Measurements from ENCODE around the gene TNRC6B.

TNRC6B gene

DNA sequence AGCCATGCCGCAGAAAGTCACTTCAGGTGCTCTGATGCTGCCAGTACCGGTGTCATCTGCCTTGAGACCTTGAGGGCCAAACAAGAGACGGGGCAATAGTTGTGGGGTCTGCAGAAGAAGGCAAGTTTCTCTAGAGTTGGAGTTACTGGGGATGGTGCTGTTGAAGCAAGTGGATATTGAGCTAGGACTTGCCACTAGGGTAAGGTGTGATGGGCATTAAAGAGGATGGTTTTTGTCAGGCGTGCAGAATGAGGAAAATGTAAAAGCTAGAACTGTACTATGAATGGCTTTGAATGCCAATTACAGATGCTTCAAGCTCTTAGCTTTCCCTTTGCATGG lies 61.6 kb downstream of the TNRC6B start:
- no peak for DNase-seq (ENCODE audit: low read depth in 2 of 2)
- TF ChIP-seq, protein P1, sequence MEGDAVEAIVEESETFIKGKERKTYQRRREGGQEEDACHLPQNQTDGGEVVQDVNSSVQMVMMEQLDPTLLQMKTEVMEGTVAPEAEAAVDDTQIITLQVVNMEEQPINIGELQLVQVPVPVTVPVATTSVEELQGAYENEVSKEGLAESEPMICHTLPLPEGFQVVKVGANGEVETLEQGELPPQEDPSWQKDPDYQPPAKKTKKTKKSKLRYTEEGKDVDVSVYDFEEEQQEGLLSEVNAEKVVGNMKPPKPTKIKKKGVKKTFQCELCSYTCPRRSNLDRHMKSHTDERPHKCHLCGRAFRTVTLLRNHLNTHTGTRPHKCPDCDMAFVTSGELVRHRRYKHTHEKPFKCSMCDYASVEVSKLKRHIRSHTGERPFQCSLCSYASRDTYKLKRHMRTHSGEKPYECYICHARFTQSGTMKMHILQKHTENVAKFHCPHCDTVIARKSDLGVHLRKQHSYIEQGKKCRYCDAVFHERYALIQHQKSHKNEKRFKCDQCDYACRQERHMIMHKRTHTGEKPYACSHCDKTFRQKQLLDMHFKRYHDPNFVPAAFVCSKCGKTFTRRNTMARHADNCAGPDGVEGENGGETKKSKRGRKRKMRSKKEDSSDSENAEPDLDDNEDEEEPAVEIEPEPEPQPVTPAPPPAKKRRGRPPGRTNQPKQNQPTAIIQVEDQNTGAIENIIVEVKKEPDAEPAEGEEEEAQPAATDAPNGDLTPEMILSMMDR (IDR thresholded peaks at IDR 0.05; ENCODE audit: low read depth, low read length), result no peak
- H3K4me3 ChIP-seq (replicated peaks in 1 of 2; ENCODE audit: low read depth in 2 of 2, low read length in 2 of 2), result no peak overlapping the region

DNA sequence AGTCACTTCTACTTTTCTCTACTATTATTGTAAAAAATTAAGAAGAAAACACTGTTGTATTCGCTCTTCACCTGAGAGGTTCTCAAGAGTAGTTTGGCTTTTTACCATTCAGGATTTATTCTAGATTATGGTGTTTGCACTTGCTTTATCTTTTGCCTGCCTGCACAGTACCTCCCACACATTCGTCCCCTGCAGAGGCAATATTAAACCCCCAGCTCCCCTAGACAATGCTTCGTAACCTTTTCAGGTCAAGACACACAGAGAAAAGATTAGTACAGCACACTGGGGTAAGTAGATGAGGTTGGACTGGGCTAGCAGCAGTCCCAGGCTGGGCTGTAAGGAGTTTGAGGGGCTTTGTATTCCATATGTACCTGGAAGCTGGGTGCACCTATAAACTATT lies 62.4 kb downstream of the TNRC6B start:
- no peak for DNase-seq (ENCODE audit: low read depth in 2 of 2)
- no peak overlapping the region for H3K4me3 ChIP-seq (replicated peaks in 1 of 2; ENCODE audit: low read depth in 2 of 2, low read length in 2 of 2)
- TF ChIP-seq, protein P1 (IDR thresholded peaks at IDR 0.05; ENCODE audit: low read depth, low read length), result no peak

DNA sequence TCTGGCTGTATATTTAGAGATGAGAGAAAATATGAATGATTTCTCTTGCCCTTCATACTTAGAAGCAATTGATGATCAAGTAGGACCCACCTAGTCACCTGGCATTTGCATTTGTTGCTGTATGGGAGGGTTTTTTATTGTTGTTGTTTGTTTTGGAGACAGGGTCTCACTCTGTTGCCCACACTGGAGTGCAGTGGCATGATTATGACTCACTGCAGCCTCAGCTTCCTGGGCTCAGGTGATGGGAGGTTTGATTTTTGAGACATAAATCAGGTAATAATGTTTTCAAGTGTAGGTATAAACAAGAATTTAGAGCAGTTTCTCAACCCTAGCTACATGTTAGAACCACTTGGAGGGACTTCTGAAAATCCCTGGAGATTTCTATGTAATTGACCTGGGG lies 63.0 kb downstream of the TNRC6B start:
- no peak for DNase-seq (ENCODE audit: low read depth in 2 of 2)
- no peak overlapping the region for H3K4me3 ChIP-seq (replicated peaks in 1 of 2; ENCODE audit: low read depth in 2 of 2, low read length in 2 of 2)
- TF ChIP-seq, protein P1 (IDR thresholded peaks at IDR 0.05; ENCODE audit: low read depth, low read length), result no peak

DNA sequence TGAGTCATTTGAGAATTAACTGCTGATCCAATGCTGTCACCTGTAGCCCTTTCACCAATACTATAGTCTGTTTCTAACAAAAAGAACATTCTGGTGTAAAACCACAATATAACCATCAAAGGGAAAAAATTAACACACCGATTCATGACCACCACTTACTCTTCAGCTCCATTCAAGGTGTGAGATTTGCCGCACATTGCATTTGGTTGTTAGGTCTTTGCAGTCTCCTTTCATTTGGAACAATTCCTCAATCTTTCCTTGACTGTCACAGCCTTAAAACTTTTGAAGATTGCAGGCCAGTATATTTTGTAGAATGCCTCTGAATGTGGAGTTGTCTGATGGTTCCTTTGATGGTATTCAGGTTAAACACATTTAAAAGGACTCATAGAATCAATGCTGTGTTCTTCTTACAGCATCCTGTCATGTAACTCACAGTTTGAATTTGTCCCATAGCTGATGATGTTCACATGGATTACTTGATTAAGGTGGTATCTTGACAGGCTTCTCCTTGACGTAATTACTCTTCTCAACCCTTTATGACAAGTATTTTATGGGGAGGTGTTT lies 63.6 kb downstream of the TNRC6B start:
- no peak overlapping the region for H3K4me3 ChIP-seq (replicated peaks in 1 of 2; ENCODE audit: low read depth in 2 of 2, low read length in 2 of 2)
- TF ChIP-seq, protein P1 (IDR thresholded peaks at IDR 0.05; ENCODE audit: low read depth, low read length), result no peak
- no peak for DNase-seq (ENCODE audit: low read depth in 2 of 2)

DNA sequence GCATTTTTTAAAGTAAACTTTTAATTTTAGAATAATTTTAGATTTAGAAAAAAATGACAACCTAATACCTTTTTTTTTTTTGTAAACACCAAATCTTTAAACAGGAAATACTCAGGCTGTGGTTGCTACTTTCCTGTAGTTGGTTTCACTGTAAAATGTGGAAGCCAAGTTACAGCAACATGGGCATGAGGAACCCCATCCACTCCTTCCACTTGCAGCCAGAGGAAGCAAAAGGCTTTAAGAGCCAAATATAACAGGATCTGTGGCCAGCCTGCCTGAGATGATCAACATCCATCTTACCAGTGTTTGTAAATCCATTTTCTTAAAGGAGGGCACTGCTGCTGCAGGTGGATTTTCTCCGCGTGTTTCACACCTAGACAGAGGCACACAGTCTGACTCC lies 66.2 kb downstream of the TNRC6B start:
- H3K4me3 ChIP-seq (replicated peaks in 1 of 2; ENCODE audit: low read depth in 2 of 2, low read length in 2 of 2), result no peak overlapping the region
- TF ChIP-seq, protein P1 (IDR thresholded peaks at IDR 0.05; ENCODE audit: low read depth, low read length), result no peak
- no peak for DNase-seq (ENCODE audit: low read depth in 2 of 2)

DNA sequence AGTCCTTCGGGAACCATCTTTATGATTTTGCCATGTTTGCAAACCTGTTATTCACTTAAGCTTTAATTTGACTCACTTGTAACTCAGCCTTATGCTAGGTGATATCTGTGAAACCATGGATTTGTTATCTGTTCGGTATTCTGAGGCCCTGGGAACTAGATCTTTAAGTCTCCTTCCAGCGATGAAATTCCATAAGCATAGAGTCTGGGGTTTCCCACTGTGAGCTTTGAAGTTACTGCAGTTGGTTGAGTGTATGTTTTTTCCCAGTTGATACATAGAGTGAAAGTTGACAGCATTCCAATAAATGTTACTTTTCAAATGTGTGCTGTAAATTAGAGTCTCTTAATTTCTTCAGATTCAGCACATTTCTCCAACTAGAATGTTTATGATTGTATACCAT lies 66.9 kb downstream of the TNRC6B start:
- TF ChIP-seq, protein P1 (IDR thresholded peaks at IDR 0.05; ENCODE audit: low read depth, low read length), result no peak
- DNase-seq (ENCODE audit: low read depth in 2 of 2), result no peak
- no peak overlapping the region for H3K4me3 ChIP-seq (replicated peaks in 1 of 2; ENCODE audit: low read depth in 2 of 2, low read length in 2 of 2)

DNA sequence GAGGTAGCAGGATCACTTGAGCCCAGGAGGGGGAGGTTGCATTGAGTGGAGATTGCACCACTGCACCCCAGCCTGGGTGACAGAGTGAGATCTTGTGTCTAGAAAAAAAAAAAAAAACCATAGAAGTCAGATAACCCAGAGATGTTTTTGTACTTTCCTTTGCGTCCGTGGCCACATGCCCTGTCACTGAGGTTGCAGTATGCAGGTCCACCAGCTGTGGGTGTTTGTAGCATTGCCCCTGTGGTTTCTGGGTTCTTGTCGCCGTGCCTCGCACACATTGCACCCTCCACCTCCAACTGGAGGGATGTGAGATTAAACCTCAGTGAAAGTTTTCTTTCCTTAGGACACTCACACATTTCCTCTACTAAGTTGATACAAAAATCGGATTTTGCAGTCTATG lies 70.3 kb downstream of the TNRC6B start:
- no peak overlapping the region for H3K4me3 ChIP-seq (replicated peaks in 1 of 2; ENCODE audit: low read depth in 2 of 2, low read length in 2 of 2)
- DNase-seq (ENCODE audit: low read depth in 2 of 2), result no peak
- TF ChIP-seq, protein P1 (IDR thresholded peaks at IDR 0.05; ENCODE audit: low read depth, low read length), result no peak

All from cardiac fibroblast (primary cell).